Transverse colon (tissue), 4 donors: ENCODE results near the gene CNOT4.

Source experiments
- CTCF ChIP-seq, 5 experiments: fragments of 200-600 bp in 3 of 5; fragments of 450-650 bp in 2 of 5; sonication (generic) in 3 of 5; IDR thresholded peaks; 1 replicate in 2 of 5; 2 replicates in 3 of 5; pipeline ENCODE4 v1.5.1; 2016 to 2017; ENCODE audit warnings: antibody characterized with exemption in 5 of 5, inconsistent platforms in 3 of 5, mild to moderate bottlenecking in 2 of 5, moderate library complexity in 1 of 5
- EP300 ChIP-seq: sonication (generic); formaldehyde crosslinking; IDR thresholded peaks from one replicate; pipeline ENCODE4 v1.6.1; 2017; ENCODE audit warnings: antibody characterized with exemption, low read depth
- POLR2A ChIP-seq: fragments of 450-650 bp; IDR thresholded peaks from one replicate; pipeline ENCODE4 v1.6.1; 2016; ENCODE audit warnings: antibody characterized with exemption, mild to moderate bottlenecking, moderate library complexity
- POLR2AphosphoS5 ChIP-seq, 3 donors: sonication (generic); formaldehyde crosslinking; IDR thresholded peaks; one replicate each; pipeline ENCODE4 v1.6.1; 2016; ENCODE audit warnings: antibody characterized with exemption in 3 of 3

- TF ChIP-seq CTCF (IDR thresholded peaks at IDR 0.05), result peak; percentile 15 to 63 (median 44)
- no peak for TF ChIP-seq POLR2AphosphoS5 (IDR thresholded peaks at IDR 0.05)
- no peak for TF ChIP-seq POLR2A
- no peak for TF ChIP-seq EP300
Observed at GRCh38 chr7:135335628-135336139, 174.2 kb downstream of the CNOT4 start.
